Ascending aorta (tissue), 2 donors: ENCODE measurements around the gene GYS1. TPM values are rescaled to one million over a fixed set of nuclear protein-coding genes. Genes with fewer than 3 reads are reported as not detected.

Source experiments
- DNase-seq, 2 donors: peaks; one replicate each; pipeline ENCODE4 v3.0.0-alpha.2; 2019; ENCODE audit warnings: low spot score in 2 of 2
- H3K27ac ChIP-seq, 2 donors: fragments of 200-600 bp; sonication (generic); one replicate each; pipeline ENCODE4 v1.5.1; 2016 to 2017; ENCODE audit warnings: mild to moderate bottlenecking in 1 of 2
- H3K27me3 ChIP-seq: fragments of 200-600 bp; sonication (generic); one replicate; pipeline ENCODE4 v1.5.1; 2017
- H3K36me3 ChIP-seq, 2 donors: fragments of 200-600 bp; sonication (generic); one replicate each; pipeline ENCODE4 v1.5.1; 2016
- H3K4me1 ChIP-seq, 2 donors: fragments of 200-600 bp; sonication (generic); one replicate each; pipeline ENCODE4 v1.5.1; 2016 to 2017; ENCODE audit warnings: mild to moderate bottlenecking in 1 of 2
- H3K4me3 ChIP-seq, 2 donors: fragments of 200-600 bp; sonication (generic); one replicate each; pipeline ENCODE4 v1.5.1; 2016 to 2017; ENCODE audit warnings: mild to moderate bottlenecking in 1 of 2
- H3K9me3 ChIP-seq, 2 donors: fragments of 200-600 bp; sonication (generic); one replicate each; pipeline ENCODE4 v1.5.1; 2016
- CTCF ChIP-seq, 3 experiments: fragments of 200-600 bp in 2 of 3; fragments of 450-650 bp in 1 of 3; sonication (generic) in 2 of 3; IDR thresholded peaks; one replicate each; pipeline ENCODE4 v1.5.1; 2016 to 2019; ENCODE audit warnings: antibody characterized with exemption in 3 of 3, mild to moderate bottlenecking in 1 of 3, moderate library complexity in 1 of 3
- intact Hi-C: fragments of 100-400 bp; cut with DNase I; formaldehyde crosslinking; loops from one replicate; pipeline ENCODE4 v1.15.1; 2023
- total RNA-seq: library from RNA; depleted of rRNA; stranded (reverse); fragments of >200 nt; gene quantifications from one replicate; pipeline ENCODE4 v1.1.0, GENCODE V29; 2016

GYS1 gene
- total RNA-seq, 1 donor from 2014 or later = 21.8 TPM

GRCh38 chr19:48955308-48955958 is 37.7 kb downstream of the GYS1 start:
- DNase-seq = no peak
- H3K4me1 ChIP-seq = peaks cover 5 to 13% of the 10 kb centered on the region in 2 donors
- H3K27me3 ChIP-seq = no peaks in the 10 kb centered on the region
- peak overlapping the region; percentile 86 to 94 for H3K27ac ChIP-seq
- H3K36me3 ChIP-seq = peaks cover 0 to 7% of the 10 kb centered on the region in 2 donors
- no peaks in the 10 kb centered on the region for H3K9me3 ChIP-seq
- intact Hi-C loops = loop anchor here (2.0 kb wide), 2 partner anchors 13 to 29 kb away; no protein-coding TSS in a partner anchor
- H3K4me3 ChIP-seq = peak overlapping the region; percentile 88 to 95
- TF ChIP-seq CTCF (IDR thresholded peaks at IDR 0.05) = no peak

DNA sequence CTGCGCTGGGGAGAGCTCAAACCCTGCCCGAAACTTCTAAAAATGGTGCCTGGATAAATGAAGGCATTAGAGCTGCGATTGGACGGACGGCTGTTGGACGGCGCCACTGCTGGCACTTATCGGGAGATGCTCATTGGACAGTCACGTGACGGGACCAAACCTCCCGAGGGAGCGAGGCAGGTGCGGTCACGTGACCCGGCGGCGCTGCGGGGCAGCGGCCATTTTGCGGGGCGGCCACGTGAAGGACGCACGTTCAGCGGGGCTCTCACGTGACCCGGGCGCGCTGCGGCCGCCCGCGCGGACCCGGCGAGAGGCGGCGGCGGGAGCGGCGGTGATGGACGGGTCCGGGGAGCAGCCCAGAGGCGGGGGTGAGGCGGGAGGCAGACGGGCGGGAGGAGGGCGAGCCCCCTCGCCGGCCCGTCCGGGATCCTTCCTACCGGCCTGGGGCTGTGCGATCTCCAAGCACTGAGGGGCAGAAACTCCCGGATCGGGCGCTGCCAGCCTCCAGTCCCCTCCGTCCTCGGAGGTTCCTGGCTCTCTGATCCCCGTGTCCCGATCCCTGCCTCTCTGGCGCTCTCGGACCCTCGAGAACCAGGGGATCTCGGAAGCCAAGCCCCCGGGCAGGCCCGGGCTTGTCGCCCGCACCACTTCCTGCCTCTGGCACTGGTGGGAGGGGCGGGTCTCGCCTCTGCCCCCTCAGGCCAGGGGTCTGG is 38.4 kb downstream of the GYS1 start, which contains the start of gene BAX:
BAX (plus strand) TSS at position 281 of the 713 bp plus-strand sequence; CDS start at position 335, 54 bp downstream.
- peak within 1 kb of the TSS; percentile 88 to 95 for H3K4me3 ChIP-seq
- peaks cover 5 to 13% of the 10 kb centered on the region in 2 donors for H3K4me1 ChIP-seq
- H3K27ac ChIP-seq = peak within 1 kb of the TSS; percentile 86 to 94
- H3K9me3 ChIP-seq = no peaks in the 10 kb centered on the region
- DNase-seq = peak; percentile 92 to 99
- H3K36me3 ChIP-seq = peaks cover 0 to 7% of the 10 kb centered on the region in 2 donors
- no peaks in the 10 kb centered on the region for H3K27me3 ChIP-seq
- intact Hi-C loops = loop anchor here (1.0 to 2.0 kb wide), 3 partner anchors 14 to 54 kb away; partner anchors contain the start of gene NUCB1
- no peak for TF ChIP-seq CTCF (IDR thresholded peaks at IDR 0.05)

GRCh38 chr19:48953990-48954594 is 39.0 kb downstream of the GYS1 start:
- Histone ChIP-seq H3K27ac (peak overlapping the region; percentile 86 to 94), H3K36me3 (peaks cover 0 to 7% of the 10 kb centered on the region in 2 donors), H3K9me3 (no peaks in the 10 kb centered on the region), H3K27me3 (no peaks in the 10 kb centered on the region), H3K4me3 (peak overlapping the region; percentile 88 to 95), H3K4me1 (peaks cover 5 to 13% of the 10 kb centered on the region in 2 donors)
- intact Hi-C loops = loop anchor here (1.0 to 2.0 kb wide), 3 partner anchors 15 to 54 kb away; partner anchors contain the start of gene NUCB1
- TF ChIP-seq CTCF (IDR thresholded peaks at IDR 0.05) = no peak
- DNase-seq = no peak

DNA sequence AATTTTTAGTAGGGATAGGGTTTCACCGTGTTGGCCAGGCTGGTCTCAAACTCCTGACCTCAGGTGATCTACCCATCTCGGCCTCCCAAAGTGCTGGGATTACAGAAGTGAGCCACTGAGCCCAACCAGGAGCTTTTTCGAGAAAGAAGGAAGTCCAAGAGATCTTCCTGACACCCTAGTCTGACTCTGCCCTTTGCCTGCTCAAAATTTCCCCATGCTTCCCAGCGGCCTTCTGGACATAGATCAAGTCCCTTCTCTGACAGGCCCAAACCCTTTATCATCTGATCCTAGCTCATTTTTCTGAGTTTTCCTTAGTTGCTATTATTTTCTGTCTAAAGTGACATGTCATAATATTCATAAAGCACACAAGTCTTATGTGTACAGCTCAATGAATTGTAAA is 40.0 kb downstream of the GYS1 start:
- intact Hi-C loops = no loop called here
- no peak overlapping the region for H3K4me3 ChIP-seq
- H3K27ac ChIP-seq = peak overlapping the region; percentile 86 to 94
- H3K9me3 ChIP-seq = no peaks in the 10 kb centered on the region
- no peak for DNase-seq
- peaks cover 0 to 6% of the 10 kb centered on the region in 2 donors for H3K36me3 ChIP-seq
- H3K27me3 ChIP-seq = no peaks in the 10 kb centered on the region
- no peak for TF ChIP-seq CTCF (IDR thresholded peaks at IDR 0.05)
- H3K4me1 ChIP-seq = peaks cover 5 to 13% of the 10 kb centered on the region in 2 donors

GRCh38 chr19:48950830-48951519 is 42.1 kb downstream of the GYS1 start:
- intact Hi-C loops = no loop called here
- H3K36me3 ChIP-seq = no peaks in the 10 kb centered on the region
- no peak overlapping the region for H3K27ac ChIP-seq
- no peaks in the 10 kb centered on the region for H3K27me3 ChIP-seq
- peaks cover 5 to 9% of the 10 kb centered on the region in 2 donors for H3K4me1 ChIP-seq
- TF ChIP-seq CTCF (IDR thresholded peaks at IDR 0.05) = no peak
- H3K9me3 ChIP-seq = no peaks in the 10 kb centered on the region
- H3K4me3 ChIP-seq = no peak overlapping the region
- no peak for DNase-seq
